ENCODE measurements around the gene PPP2R2C.

- TF ChIP-seq RFX5 (IDR thresholded peaks at IDR 0.05; ENCODE audit: low read depth, low read length) (no peak), CTCF (conservative IDR thresholded peaks at IDR 0.05; ENCODE audit: low read depth, low read length) (no peak), CHD1 (IDR thresholded peaks at IDR 0.05; ENCODE audit: low read depth, low read length) (no peak), MAZ (IDR thresholded peaks at IDR 0.05; ENCODE audit: borderline replicate concordance, low read depth, low read length) (no peak), POLR2A (IDR thresholded peaks at IDR 0.05; ENCODE audit: low read depth, low read length) (no peak), MXI1 (IDR thresholded peaks at IDR 0.05; ENCODE audit: borderline replicate concordance, low read depth, low read length) (no peak), CEBPB (IDR thresholded peaks at IDR 0.05; ENCODE audit: low read depth, low read length) (no peak)
Measured at GRCh38 chr4:6456450-6456849, 16.0 kb downstream of the PPP2R2C start.

All from IMR-90 (cell line).